ENCODE measurements around the gene CEP112.

- TF ChIP-seq CTCF (IDR thresholded peaks at IDR 0.05) (no peak), TCF7L2 (IDR thresholded peaks at IDR 0.05; ENCODE audit: low read depth, low read length) (no peak)
These were observed 534.6 kb downstream of the CEP112 start for GRCh38 chr17:65657251-65657828.
